Mammary epithelial cell (primary cell): ENCODE data around the gene FKBP14.

Source experiments
- EZH2 ChIP-seq: IDR thresholded peaks from 2 replicates; pipeline ENCODE4 v1.6.1; 2012; ENCODE audit warnings: low read length, inconsistent platforms, borderline replicate concordance
- TF ChIP-seq, protein P1 (sequence below), 2 donors: IDR thresholded peaks in 1 of 2; conservative IDR thresholded peaks in 1 of 2; 2 replicates each; pipeline ENCODE4 v1.5.1; 2011 to 2012; ENCODE audit warnings: inconsistent platforms in 2 of 2, low read length in 2 of 2, mild to moderate bottlenecking in 2 of 2, control low read depth in 1 of 2, low read depth in 1 of 2; ENCODE audit not compliant: insufficient read depth in 1 of 2; ENCODE audit errors: extremely low read depth in 1 of 2

DNA sequence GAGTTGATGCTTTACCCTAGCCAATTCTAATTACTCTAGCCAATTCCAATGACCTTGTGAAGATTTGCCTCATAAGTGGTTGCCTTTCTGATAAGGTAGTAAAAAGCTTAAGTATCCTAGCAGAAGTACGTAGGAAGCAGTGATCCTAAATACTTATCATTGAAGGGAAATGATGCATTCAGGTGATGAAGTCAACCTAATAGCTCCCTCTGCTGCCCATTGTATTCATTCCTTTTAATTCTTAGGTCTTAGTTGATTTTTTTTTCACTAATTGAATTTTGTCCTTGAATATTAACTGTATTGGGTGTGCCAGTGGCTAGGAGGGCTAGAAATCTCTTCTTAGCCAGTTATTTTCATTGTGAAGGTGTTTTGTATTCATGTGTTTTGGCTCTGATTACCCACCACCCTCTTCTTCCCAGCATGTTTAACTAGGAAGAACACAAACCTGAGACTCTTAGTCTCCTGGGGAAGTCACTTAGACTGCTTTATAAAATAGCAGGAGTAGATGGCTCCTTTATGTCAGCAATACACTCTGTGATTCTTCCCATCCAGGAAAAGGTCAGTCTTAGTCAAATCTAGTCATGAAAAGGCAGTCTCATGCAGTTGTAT lies 48.0 kb upstream of the FKBP14 start:
- TF ChIP-seq, protein P1, sequence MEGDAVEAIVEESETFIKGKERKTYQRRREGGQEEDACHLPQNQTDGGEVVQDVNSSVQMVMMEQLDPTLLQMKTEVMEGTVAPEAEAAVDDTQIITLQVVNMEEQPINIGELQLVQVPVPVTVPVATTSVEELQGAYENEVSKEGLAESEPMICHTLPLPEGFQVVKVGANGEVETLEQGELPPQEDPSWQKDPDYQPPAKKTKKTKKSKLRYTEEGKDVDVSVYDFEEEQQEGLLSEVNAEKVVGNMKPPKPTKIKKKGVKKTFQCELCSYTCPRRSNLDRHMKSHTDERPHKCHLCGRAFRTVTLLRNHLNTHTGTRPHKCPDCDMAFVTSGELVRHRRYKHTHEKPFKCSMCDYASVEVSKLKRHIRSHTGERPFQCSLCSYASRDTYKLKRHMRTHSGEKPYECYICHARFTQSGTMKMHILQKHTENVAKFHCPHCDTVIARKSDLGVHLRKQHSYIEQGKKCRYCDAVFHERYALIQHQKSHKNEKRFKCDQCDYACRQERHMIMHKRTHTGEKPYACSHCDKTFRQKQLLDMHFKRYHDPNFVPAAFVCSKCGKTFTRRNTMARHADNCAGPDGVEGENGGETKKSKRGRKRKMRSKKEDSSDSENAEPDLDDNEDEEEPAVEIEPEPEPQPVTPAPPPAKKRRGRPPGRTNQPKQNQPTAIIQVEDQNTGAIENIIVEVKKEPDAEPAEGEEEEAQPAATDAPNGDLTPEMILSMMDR (conservative IDR thresholded peaks at IDR 0.05 in 1 of 2, IDR thresholded peaks at IDR 0.05 in 1 of 2; ENCODE audit: extremely low read depth in 1 of 2, insufficient read depth in 1 of 2, low read depth in 1 of 2, low read length in 2 of 2): peak; percentile 34 to 58
- TF ChIP-seq EZH2: no peak
